GM19395 (cell line): ENCODE results near the gene TEAD4.

ENCODE experiments used
- ATAC-seq: cut with Tn5 transposase; IDR thresholded peaks from one replicate; pipeline ENCODE4 v1.9.1; 2021; ENCODE audit warnings: mild to moderate bottlenecking, moderate library complexity; ENCODE audit not compliant: unreplicated experiment

The TEAD4 gene

DNA sequence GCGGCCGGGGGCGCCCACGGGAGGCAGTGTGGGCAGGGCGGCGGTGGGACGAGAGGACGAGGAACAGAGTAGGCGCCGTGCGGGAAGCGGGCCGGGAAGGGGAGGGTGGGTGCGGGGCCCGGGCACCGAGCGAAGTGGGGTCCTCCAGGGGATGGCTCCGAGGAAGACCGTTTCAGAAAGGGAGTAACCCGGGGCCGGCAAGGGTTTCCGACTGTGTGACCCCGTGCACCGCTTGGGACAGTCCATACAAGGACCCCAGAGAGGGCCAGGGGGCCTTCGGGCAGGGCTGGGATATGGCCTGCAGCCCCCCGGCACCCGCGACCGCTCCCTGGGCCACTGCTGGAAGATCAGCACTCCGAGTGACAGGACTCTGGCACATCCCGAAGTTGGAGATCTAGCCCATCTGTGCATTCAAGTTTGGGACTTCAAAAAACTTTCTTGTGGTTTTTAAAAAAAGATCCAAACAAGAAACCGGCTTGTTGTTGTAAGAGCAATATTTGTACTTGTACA is 118.4 kb downstream of the TEAD4 start:
- ATAC-seq, result no peak

DNA sequence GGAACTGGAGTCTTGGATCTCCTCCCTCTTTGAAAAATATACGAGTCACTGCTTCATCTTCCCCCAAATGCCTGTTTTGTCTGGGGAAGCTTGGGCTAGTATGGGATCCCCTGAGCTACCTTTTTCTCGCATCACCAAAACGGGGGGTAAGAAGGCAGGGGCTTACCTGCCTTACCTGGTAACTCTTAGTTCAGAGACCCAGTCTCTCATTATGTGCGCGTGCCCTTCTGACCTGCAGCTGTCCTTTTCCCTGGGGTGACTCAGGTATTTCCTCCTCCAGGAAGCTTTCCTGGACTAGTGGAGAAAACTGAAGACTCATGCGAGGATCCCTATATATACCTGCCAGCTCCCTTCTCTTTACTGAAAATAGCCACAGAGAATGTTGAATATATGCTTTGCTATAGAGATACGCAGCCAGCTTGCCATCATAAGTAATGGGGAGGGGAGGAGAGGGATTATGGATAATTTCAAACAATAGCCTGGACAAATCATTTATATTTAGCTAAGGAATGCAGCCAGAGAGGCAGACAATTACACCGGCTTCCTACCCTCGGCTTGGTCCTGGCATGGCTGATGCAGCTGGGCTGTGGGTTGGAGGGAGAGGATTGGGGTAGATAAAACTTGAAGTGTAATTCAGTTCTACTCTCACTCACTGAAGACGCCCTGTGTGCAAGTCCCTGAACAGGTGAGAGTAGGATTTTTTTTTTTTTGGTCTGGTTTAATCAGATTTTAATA is 119.1 kb downstream of the TEAD4 start:
- no peak for ATAC-seq

DNA sequence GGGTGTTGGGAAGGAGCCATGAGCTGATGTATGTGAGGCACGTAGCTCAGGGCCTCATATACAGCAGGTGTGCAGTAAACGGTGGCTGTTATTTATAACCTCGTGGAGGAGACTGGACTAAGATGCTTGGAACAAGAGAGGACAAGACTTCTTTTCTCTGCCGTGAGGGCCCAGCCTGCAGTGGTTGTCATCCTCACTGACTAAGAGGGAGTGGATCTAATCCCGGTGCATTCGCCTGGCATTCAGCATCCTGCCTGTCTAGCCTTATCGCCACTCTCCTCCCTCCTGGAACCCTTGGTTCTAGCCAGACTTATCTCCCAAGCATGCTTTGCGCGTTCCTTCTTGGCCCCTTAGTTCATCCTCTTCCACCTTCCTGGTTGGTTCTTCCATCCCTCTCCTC is 121.9 kb downstream of the TEAD4 start:
- ATAC-seq, result no peak

DNA sequence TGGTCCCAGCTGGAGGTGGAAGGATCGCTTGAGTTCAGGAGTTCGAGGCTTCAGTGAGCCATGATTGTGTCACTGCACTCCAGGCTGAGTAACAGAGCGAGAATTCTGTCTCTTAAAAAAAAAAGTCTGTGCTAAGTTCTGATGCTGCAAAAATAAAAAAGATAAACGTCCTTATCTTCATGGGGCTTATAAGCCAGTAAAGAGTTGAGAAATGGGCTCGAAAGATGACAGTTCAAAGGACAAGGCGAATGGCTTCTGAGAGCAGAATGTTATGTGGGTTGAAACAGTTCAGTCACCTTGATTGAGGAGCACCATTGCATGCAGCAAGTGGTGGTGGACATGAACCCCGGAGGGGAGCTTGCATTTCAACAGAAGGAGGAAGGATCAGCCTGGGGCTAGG is 122.7 kb downstream of the TEAD4 start:
- no peak for ATAC-seq

DNA sequence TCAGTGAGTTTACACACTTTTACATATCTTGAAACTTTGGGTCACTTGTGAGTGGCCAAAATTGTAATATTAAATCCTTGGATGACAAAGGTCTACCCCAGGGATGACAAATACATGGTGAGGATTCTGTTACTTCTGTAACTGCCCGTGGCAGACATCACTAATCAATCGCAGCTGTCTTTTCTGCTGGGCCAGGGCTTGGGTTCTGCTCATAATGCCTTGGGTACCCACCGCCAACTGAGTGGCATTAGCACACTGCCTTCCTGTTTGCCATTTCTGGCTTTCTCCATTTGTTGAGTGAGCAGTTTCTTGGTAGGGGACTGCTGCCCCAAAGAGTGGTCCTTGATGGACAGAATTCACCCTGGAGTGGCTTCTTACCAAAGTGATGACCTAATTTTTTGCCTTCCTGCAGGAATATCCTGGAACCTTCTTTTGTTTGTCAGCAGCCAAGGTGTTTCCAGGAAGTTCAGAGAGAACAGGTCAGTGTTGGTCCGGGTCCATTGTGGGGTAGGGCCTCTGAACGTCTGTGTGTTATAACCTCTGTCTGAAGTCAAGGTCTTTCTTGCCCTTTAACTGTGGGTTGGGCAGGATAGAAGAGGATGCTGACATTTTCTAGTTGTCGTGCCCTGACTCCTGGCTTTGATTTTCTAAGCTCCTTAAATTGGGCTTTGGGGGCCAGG is 124.2 kb downstream of the TEAD4 start:
- ATAC-seq, result no peak

DNA sequence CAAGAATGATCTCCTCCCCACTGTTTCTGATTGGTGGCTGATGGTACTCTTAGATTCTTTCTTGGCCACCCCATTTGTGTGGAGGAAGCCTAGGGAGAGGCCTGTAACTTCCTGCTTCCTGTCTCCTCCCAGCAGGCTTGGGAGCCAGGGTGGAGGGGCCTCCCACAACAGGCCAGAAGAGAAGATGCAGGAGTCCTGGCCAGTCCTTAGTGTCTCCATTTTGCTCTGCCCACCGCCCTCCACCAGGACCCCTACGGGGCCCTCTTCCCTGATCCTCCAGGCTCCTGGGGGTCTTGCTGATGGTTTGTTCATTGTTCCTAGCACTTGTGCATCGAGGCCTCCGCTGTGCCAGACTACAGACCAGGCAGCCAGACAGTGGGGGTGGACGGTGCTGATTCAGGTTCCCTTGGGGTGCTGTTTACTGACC is 124.7 kb downstream of the TEAD4 start:
- ATAC-seq, result no peak

DNA sequence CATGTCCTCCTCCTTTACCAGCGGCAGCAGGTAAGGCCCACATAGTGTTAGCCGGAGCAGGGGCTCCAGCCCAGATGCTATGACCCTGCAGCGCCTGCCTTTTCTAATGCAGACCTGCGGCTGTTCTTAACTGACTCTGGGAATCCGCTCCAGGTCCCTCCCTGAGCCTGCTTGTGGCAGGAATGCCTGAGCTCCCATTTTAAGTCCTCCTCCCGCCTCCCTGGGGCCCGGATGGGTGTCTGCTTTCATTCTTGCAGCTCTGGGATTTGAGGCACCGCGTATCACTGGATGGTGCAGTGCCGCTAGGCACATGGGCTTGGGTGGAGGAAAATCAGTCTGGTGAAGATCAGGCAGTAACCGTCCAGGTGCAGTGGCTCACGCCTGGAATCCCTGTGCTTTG is 125.5 kb downstream of the TEAD4 start:
- ATAC-seq, result no peak

DNA sequence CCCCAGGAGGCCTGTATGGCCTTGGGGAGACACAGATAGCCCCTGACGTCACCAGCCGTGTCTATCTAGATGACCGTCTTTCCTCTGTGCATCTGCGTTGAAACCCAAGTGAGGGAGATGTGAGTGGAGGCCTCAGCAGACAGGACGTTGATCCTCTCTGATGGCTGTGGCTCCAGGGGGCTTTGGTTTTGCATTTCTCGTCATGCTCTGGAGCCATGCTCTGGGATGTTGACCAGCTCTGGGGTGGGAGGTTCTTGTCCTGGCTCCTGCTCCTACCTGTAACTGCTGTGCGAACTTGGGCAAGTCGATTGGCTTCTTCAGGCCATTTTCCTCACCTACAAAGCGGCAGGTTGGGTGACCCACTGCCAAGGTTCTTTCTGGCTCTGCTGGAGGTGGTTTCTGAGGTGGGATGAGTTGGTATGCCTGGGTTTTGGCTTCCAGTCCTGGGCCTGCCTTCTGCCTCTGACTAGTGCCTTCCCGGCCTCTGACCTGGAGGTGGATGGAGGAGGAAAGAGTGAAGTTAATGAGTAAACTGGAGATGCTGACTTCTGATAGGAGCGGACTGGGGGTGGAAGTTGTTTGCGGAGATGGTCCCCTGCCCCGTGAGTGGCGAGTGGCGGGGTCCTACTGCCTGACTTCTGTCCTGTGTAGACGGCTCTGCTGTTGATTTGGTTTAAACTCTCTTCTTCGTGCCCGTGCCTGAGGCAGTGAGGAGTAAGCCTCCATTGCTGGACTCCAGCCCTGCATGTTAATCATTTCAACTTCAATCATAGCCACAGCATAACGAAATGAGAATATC is 126.3 kb downstream of the TEAD4 start:
- ATAC-seq, result no peak

DNA sequence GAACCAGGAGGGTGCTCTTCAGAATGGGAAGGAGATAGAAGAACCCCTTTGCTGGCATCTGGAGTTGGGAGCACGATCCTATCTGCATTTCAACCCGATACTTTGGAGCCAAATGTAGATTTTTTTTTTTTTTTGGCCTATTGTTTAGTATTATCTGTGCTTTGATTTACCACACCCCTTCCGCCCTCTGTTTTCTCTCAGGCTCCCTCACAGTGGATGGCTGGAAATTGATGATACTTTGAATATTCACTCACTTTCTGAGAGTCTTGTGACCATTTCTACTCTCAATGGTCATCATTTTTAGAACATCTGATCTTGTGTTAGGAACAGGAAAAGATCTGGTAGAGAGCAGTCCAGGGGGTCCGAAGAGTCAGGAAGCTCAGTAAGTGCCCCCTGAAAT is 127.0 kb downstream of the TEAD4 start:
- ATAC-seq, result no peak

DNA sequence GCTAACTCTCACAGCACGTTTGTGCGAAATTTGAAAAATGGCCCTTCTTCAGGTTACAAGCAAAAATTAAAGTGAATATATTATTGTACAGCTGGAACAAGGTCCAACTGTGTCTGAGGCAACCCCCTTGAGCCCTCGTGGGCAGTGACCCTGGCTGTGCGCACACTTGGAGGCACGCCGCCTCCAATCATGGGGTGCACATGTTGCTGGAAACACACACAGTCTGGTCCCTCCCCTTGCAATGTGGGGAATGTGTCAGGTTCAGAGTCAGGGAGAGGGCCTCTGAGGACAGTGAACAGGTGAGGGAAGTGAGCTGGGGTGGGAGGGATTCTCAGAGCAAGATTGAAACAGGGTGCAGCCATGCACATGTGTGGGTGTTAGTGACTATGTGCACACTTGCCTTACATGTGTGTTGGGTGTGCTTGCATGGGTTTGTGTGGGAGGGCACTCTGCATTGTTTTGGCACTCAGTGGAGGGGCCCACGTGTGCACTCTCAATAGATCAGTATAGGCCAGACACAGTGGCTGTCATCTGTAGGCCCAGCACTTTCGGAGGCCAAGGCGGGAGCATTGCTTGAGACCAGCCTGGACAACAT is 127.6 kb downstream of the TEAD4 start:
- ATAC-seq, result no peak

DNA sequence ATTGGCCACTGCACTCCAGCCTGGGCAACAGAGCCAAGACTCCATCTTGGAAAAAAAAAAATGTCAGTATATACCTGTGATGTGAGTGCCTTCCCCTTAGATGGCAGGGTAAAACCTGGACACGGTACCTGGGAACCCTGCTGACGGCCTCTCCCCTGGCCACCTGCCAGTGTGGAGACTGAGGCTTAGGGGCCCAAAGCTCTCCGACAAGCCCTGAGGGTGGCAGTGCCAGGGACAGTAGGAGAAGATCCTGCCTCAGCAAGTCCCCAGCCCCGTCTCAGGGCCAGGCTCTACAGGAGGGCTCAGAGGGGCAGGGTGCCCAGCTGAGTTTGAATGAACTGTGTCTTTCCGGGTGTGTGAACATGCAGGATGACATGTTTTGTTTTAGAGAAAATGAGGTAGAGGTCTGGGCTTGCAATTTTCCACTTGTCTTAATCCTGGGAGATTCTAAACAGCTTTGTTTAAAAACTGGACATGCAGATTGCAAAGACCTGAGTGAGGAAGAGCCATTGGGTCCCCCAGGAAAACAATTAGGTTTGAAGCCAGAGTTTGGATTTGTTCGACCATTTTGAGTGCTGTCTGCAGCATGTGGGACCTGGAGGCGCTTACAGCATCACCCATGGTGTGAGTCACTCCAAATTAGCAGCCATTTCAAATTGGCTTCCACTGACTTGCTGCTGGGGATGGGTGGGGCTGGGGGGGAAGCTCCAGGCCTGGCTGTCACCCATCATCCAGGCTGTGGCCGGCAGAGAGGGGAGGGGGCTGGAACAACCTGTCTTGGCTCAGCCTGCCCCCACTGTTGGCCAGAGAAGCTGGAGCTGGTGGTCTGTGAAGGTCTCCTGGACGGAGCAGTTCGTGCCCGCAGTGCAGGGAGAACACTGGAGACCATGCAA is 128.8 kb downstream of the TEAD4 start:
- ATAC-seq, result no peak

DNA sequence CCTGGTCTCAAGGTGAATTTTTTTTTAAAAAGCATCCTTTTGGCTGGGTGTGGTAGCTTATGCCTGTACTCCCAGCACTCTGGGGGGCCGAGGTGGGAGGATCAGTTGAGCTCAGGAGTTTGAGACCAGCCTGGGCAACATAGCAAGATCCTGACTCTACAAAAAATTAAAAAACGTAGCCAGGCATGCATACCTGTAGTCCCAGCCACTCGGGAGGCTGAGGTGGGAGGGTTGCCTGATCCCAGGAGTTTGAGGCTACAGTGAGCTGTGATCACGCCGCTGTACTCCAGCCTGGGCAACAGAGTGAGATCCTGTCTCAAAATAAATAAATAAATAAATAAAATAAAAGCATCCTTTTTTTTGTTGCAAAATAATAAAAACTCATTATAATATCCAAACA is 130.4 kb downstream of the TEAD4 start:
- no peak for ATAC-seq
